ENCODE measurements around the gene CENPS. TPM values are rescaled to one million over a fixed set of nuclear protein-coding genes. Genes with fewer than 3 reads are reported as not detected.

CENPS gene
- total and polyA plus RNA-seq, 7 donors = 2.8 to 22.2 (median 15.0) TPM

GRCh38 chr1:10440794-10441193 lies 10.6 kb downstream of the CENPS start:
- Histone ChIP-seq H3K4me3 (no peak overlapping the region), H3K4me1 (no peaks in the 10 kb centered on the region), H3K27me3 (no peaks in the 10 kb centered on the region), H3K36me3 (no peaks in the 10 kb centered on the region), H3K27ac (no peak overlapping the region), H3K9me3 (no peaks in the 10 kb centered on the region)
- TF ChIP-seq POLR2A (IDR thresholded peaks at IDR 0.05) (no peak), POLR2AphosphoS5 (IDR thresholded peaks at IDR 0.05) (no peak), EP300 (IDR thresholded peaks at IDR 0.05) (no peak)
- TF ChIP-seq, protein P1, sequence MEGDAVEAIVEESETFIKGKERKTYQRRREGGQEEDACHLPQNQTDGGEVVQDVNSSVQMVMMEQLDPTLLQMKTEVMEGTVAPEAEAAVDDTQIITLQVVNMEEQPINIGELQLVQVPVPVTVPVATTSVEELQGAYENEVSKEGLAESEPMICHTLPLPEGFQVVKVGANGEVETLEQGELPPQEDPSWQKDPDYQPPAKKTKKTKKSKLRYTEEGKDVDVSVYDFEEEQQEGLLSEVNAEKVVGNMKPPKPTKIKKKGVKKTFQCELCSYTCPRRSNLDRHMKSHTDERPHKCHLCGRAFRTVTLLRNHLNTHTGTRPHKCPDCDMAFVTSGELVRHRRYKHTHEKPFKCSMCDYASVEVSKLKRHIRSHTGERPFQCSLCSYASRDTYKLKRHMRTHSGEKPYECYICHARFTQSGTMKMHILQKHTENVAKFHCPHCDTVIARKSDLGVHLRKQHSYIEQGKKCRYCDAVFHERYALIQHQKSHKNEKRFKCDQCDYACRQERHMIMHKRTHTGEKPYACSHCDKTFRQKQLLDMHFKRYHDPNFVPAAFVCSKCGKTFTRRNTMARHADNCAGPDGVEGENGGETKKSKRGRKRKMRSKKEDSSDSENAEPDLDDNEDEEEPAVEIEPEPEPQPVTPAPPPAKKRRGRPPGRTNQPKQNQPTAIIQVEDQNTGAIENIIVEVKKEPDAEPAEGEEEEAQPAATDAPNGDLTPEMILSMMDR (IDR thresholded peaks at IDR 0.05) = no peak
- no peak for DNase-seq
- WGBS, 2 donors = 94 to 96% methylated on average over 5 of the region's 5 CpGs
- intact Hi-C loops (cut with DNase I) = no loop called here

DNA sequence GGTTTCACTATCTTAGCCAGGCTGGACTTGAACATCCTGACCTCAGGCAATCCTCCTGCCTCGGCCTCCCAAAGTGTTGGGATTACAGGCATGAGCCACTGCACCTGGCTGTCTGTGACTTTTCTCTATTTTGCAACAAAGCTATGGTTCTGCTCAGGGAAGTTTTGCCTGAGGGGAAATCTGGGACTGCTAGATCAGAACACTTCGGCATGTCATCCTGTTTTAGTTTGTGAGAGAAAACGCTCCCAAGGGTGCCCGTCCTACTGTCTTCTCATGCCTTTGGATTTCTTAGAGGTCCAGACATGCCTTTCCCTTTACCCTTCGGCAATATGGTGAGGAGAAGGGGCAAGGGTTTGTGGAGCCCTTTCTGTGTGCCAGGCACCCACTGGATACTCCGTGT lies 14.0 kb downstream of the CENPS start:
- no peaks in the 10 kb centered on the region for H3K36me3 ChIP-seq
- DNase-seq = no peak
- intact Hi-C loops (cut with DNase I) = no loop called here

GRCh38 chr1:10444795-10445397 lies 14.7 kb downstream of the CENPS start:
- TF ChIP-seq EP300 (IDR thresholded peaks at IDR 0.05) = no peak
- TF ChIP-seq, protein P1 (IDR thresholded peaks at IDR 0.05) = no peak
- TF ChIP-seq POLR2A (IDR thresholded peaks at IDR 0.05) = no peak
- no peak for TF ChIP-seq POLR2AphosphoS5 (IDR thresholded peaks at IDR 0.05)
- 90 to 91% methylated on average over 7 of the region's 7 CpGs for WGBS, 2 donors
- DNase-seq = no peak
- no peaks in the 10 kb centered on the region for H3K36me3 ChIP-seq
- no peaks in the 10 kb centered on the region for H3K9me3 ChIP-seq
- H3K27ac ChIP-seq = no peak overlapping the region
- intact Hi-C loops (cut with DNase I) = no loop called here
- H3K4me1 ChIP-seq = no peaks in the 10 kb centered on the region
- peaks cover 0 to 14% (median 8%) of the 10 kb centered on the region in 3 donors for H3K27me3 ChIP-seq
- no peak overlapping the region for H3K4me3 ChIP-seq

More for the DNA sequence above, 14.0 kb downstream of the CENPS start:
- 97 to 98% methylated on average over 6 of the region's 6 CpGs for WGBS, 2 donors
- Histone ChIP-seq H3K27me3 (peaks cover 0 to 7% (median 6%) of the 10 kb centered on the region in 3 donors), H3K27ac (no peak overlapping the region), H3K4me3 (no peak overlapping the region), H3K4me1 (no peaks in the 10 kb centered on the region), H3K9me3 (no peaks in the 10 kb centered on the region)
- no peak for TF ChIP-seq POLR2A (IDR thresholded peaks at IDR 0.05)
- no peak for TF ChIP-seq POLR2AphosphoS5 (IDR thresholded peaks at IDR 0.05)
- TF ChIP-seq, protein P1 (IDR thresholded peaks at IDR 0.05) = no peak
- TF ChIP-seq EP300 (IDR thresholded peaks at IDR 0.05) = no peak

DNA sequence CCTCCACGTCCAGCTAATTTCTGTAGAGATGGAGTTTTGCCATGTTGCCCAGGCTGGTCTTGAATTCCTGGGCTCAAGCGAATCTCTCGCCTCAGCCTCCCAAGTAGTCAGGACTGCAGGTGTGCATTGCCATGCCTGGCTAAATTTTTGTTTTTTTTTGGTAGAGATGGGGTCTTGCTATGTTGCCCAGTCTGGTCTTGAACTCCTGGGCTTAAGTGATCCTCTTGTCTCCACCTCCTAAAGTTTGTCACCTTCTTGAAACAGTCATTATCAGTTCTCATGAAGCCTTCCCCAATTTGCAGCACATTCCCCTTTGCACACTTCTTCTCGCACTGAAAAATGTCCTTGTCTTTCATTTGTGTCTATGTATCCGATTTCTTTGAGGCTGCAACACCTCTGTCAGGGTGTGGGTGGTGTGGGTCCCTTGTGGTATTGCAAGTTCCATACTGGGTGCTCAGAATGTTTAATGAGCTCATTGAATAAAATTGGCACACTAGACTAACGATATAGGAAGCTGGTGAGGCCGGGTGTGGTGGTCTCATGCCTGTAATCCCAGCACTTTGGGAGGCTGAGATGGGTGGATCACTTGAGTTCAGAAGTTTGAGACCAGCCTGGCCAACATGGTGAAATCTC lies 16.7 kb downstream of the CENPS start:
- Histone ChIP-seq H3K27me3 (peaks cover 0 to 32% (median 14%) of the 10 kb centered on the region in 3 donors), H3K4me1 (peaks cover 0 to 12% (median 3%) of the 10 kb centered on the region in 4 donors), H3K9me3 (no peaks in the 10 kb centered on the region), H3K36me3 (no peaks in the 10 kb centered on the region), H3K4me3 (no peak overlapping the region), H3K27ac (no peak overlapping the region)
- DNase-seq = no peak
- intact Hi-C loops (cut with DNase I) = no loop called here
- TF ChIP-seq, protein P1 (IDR thresholded peaks at IDR 0.05) = no peak
- TF ChIP-seq EP300 (IDR thresholded peaks at IDR 0.05) (no peak), POLR2AphosphoS5 (IDR thresholded peaks at IDR 0.05) (no peak), POLR2A (IDR thresholded peaks at IDR 0.05) (no peak)
- 95 to 97% methylated on average over 7 of the region's 7 CpGs for WGBS, 2 donors
